ENCODE measurements around the gene SLC6A4. TPM values are rescaled to one million over a fixed set of nuclear protein-coding genes. Genes with fewer than 3 reads are reported as not detected.

SLC6A4 gene
- total RNA-seq, 1 experiment from 2014 or later, result not detected

DNA sequence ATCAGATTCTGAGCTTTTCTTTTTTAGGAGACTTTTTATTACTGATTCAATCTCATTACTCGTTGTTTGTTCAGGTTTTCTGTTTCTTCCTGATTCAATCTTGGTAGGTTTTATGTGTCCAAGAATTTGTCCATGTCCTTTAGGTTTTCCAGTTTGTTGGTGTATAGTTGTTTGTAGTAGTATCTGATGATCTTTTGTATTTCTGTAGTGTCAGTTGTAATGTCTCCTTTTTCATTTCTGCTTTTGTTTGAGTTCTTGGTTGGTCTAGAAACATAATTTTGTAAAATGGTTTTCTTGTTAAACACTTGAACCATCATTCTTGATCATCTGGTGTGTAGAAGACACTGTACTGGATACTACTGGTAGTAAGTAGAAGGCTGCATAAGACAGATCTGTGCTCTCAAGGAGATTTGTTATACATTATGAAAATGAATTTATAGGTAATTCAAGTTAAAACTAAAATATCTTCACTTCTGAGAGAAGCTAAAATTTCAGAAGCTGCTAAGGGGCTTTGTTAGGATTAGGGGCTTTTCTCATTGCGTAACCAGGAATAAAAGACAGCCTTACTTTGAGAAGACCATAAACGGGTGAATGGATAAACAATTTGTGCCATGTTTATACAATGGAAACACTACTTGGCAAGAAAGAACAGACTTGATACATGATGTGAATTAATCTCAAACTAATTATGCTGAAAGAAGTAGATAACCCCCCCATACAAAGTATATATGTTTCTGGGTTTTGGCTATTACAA, 74.9 kb downstream of the SLC6A4 start:
- Histone ChIP-seq H3K27me3 (replicated peaks; ENCODE audit: insufficient read depth, low read depth, low read length, poor library complexity) (no peaks in the 10 kb centered on the region), H3K9me3 (ENCODE audit: low read depth, low read length, poor library complexity, severe bottlenecking) (peaks cover 11% of the 10 kb centered on the region), H3K4me1 (ENCODE audit: insufficient read depth, low read length, poor library complexity, severe bottlenecking) (peaks cover 17% of the 10 kb centered on the region), H3K36me3 (ENCODE audit: insufficient read depth, low read length, poor library complexity, severe bottlenecking) (peaks cover 20% of the 10 kb centered on the region), H3K4me3 (ENCODE audit: low read depth, low read length, poor library complexity, severe bottlenecking) (no peak overlapping the region), H3K27ac (ENCODE audit: low read depth, low read length, poor library complexity, severe bottlenecking) (no peak overlapping the region)
- ChIA-PET CTCF (no interaction called here), POLR2A (ENCODE audit: low non-redundant PET) (no interaction called here)
- BruUV-seq (replicated peaks), result no TSS peak
- DNase-seq (ENCODE audit: low spot score), result no peak
- TF ChIP-seq EZH2 (IDR thresholded peaks at IDR 0.05; ENCODE audit: borderline replicate concordance, low read depth, low read length, poor library complexity, severe bottlenecking), result no peak
- TF ChIP-seq, protein P1, sequence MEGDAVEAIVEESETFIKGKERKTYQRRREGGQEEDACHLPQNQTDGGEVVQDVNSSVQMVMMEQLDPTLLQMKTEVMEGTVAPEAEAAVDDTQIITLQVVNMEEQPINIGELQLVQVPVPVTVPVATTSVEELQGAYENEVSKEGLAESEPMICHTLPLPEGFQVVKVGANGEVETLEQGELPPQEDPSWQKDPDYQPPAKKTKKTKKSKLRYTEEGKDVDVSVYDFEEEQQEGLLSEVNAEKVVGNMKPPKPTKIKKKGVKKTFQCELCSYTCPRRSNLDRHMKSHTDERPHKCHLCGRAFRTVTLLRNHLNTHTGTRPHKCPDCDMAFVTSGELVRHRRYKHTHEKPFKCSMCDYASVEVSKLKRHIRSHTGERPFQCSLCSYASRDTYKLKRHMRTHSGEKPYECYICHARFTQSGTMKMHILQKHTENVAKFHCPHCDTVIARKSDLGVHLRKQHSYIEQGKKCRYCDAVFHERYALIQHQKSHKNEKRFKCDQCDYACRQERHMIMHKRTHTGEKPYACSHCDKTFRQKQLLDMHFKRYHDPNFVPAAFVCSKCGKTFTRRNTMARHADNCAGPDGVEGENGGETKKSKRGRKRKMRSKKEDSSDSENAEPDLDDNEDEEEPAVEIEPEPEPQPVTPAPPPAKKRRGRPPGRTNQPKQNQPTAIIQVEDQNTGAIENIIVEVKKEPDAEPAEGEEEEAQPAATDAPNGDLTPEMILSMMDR (conservative IDR thresholded peaks at IDR 0.05; ENCODE audit: low read depth, low read length), result no peak
- intact Hi-C loops (cut with micrococcal nuclease; ENCODE audit: unreplicated experiment), result no loop called here

DNA sequence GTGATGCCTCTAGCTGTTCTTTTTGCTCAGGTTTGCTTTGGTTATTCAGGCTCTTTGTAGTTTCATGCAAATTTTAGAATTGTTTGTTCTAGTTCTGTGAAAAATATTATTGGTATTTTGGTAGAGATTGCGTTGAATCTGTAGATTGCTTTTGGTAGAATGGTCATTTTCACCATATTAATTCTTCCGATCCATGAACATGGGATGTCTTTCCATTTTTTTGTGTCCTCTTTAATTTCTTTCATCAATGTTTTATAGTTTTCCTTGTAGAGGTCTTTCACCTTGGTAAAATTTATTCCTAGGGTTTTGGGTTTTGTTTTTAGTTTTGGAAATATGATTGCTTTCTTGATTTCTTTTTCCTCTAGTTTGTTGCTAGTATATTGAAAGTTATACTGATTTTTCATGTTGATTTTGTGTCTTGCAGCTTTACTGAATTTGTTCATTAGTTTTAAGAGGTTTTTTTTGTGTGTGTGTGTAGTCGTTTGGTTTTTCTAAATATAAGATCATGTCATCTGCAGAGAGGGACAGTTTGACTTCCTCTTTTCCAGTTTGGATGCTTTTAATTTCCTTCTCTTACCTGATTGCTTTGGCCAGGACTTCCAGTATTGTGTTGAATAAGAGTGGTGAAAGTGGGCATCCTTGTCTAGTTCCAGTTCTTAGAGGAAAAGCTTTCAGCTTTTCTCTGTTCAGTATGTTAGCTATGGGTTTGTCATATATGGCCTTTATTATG, 76.4 kb downstream of the SLC6A4 start:
- intact Hi-C loops (cut with micrococcal nuclease; ENCODE audit: unreplicated experiment), result no loop called here
- BruUV-seq (replicated peaks), result no TSS peak
- H3K4me1 ChIP-seq (ENCODE audit: insufficient read depth, low read length, poor library complexity, severe bottlenecking), result peaks cover 8% of the 10 kb centered on the region
- H3K9me3 ChIP-seq (ENCODE audit: low read depth, low read length, poor library complexity, severe bottlenecking), result peaks cover 11% of the 10 kb centered on the region
- ChIA-PET POLR2A (ENCODE audit: low non-redundant PET) (no interaction called here), CTCF (no interaction called here)
- no peak for DNase-seq (ENCODE audit: low spot score)
- H3K27ac ChIP-seq (ENCODE audit: low read depth, low read length, poor library complexity, severe bottlenecking), result no peak overlapping the region
- H3K27me3 ChIP-seq (replicated peaks; ENCODE audit: insufficient read depth, low read depth, low read length, poor library complexity), result no peaks in the 10 kb centered on the region
- no peak for TF ChIP-seq EZH2 (IDR thresholded peaks at IDR 0.05; ENCODE audit: borderline replicate concordance, low read depth, low read length, poor library complexity, severe bottlenecking)
- TF ChIP-seq, protein P1 (conservative IDR thresholded peaks at IDR 0.05; ENCODE audit: low read depth, low read length), result no peak
- H3K36me3 ChIP-seq (ENCODE audit: insufficient read depth, low read length, poor library complexity, severe bottlenecking), result peaks cover 20% of the 10 kb centered on the region
- no peak overlapping the region for H3K4me3 ChIP-seq (ENCODE audit: low read depth, low read length, poor library complexity, severe bottlenecking)

DNA sequence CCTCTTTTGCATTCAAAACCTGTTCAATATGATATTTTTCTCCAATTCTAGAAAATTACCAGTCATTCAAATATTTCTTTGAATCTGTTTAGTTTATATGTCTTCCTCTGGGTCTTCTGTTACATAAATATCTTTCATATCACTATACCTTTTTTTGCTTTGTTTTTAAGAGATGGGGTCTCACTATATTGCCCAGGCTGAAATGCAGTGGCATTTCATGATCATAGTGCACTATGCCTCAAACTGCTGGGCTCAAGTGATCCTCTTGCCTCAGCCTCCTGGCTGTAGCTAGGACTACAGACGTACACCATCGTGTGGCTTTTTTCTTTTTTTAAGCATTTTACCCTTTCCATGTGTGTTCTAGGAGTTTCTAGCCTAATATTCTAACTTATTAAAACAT, 80.1 kb downstream of the SLC6A4 start:
- peaks cover 17% of the 10 kb centered on the region for H3K36me3 ChIP-seq (ENCODE audit: insufficient read depth, low read length, poor library complexity, severe bottlenecking)
- ChIA-PET POLR2A (ENCODE audit: low non-redundant PET) (no interaction called here), CTCF (no interaction called here)
- H3K9me3 ChIP-seq (ENCODE audit: low read depth, low read length, poor library complexity, severe bottlenecking), result peaks cover 4% of the 10 kb centered on the region
- H3K27ac ChIP-seq (ENCODE audit: low read depth, low read length, poor library complexity, severe bottlenecking), result no peak overlapping the region
- intact Hi-C loops (cut with micrococcal nuclease; ENCODE audit: unreplicated experiment), result no loop called here
- BruUV-seq (replicated peaks), result no TSS peak
- no peak overlapping the region for H3K4me3 ChIP-seq (ENCODE audit: low read depth, low read length, poor library complexity, severe bottlenecking)
- no peaks in the 10 kb centered on the region for H3K27me3 ChIP-seq (replicated peaks; ENCODE audit: insufficient read depth, low read depth, low read length, poor library complexity)
- no peak for TF ChIP-seq EZH2 (IDR thresholded peaks at IDR 0.05; ENCODE audit: borderline replicate concordance, low read depth, low read length, poor library complexity, severe bottlenecking)
- TF ChIP-seq, protein P1 (conservative IDR thresholded peaks at IDR 0.05; ENCODE audit: low read depth, low read length), result no peak
- no peak for DNase-seq (ENCODE audit: low spot score)
- H3K4me1 ChIP-seq (ENCODE audit: insufficient read depth, low read length, poor library complexity, severe bottlenecking), result peaks cover 8% of the 10 kb centered on the region
